ENCODE data around the gene CSE1L. TPM values are rescaled to one million over a fixed set of nuclear protein-coding genes. Genes with fewer than 3 reads are reported as not detected.
A peak's percentile ranks its signal among the peaks of the same experiment; 100 is the strongest.

Gene CSE1L
- total RNA-seq, 1 experiment from 2014 or later: 246 TPM

- H3K23ac ChIP-seq (ENCODE audit: insufficient read length, low read depth, low read length): no peak overlapping the region
- H3K27ac Mint-ChIP-seq: peak overlapping the region in 2 of 3 experiments; percentile 25 to 87; a peak in 2 of 7 replicates
- no peak overlapping the region for H4K8ac ChIP-seq (replicated peaks; ENCODE audit: insufficient read length, low read depth, low read length)
- H3K9me3 ChIP-seq (ENCODE audit: control insufficient read depth, low read depth, low read length): no peaks in the 10 kb centered on the region
- H3K4me3 Mint-ChIP-seq: no peak overlapping the region
- H3K18ac ChIP-seq (ENCODE audit: insufficient read length, low read depth, low read length): no peak overlapping the region
- no peak overlapping the region for H3K56ac ChIP-seq (ENCODE audit: insufficient read length, low read depth, low read length)
- H2AK5ac ChIP-seq (ENCODE audit: insufficient read length, low read length): no peak overlapping the region
- H3K23me2 ChIP-seq (ENCODE audit: insufficient read length, low read depth, low read length, poor library complexity, severe bottlenecking): peaks cover 5% of the 10 kb centered on the region
- H3K14ac ChIP-seq (ENCODE audit: insufficient read depth, low read length): no peak overlapping the region
- peaks cover 7 to 14% (median 8%) of the 10 kb centered on the region in 3 experiments for H3K36me3 Mint-ChIP-seq (ENCODE audit: insufficient read depth in 1 of 3, low read depth in 3 of 3)
- no peak overlapping the region for H2BK15ac ChIP-seq (ENCODE audit: low read depth, low read length)
- H2BK12ac ChIP-seq (ENCODE audit: insufficient read length, low read depth, low read length): no peak overlapping the region
- H3K9me3 Mint-ChIP-seq: no peaks in the 10 kb centered on the region; a peak in 1 of 5 replicates
- H3T11ph ChIP-seq (ENCODE audit: low read length): no peak overlapping the region
- no peak overlapping the region for H3K27ac ChIP-seq (ENCODE audit: insufficient read length, low read depth, low read length)
- WGBS (ENCODE audit: extremely low coverage, insufficient read length, low lambda C conversion rate): no CpG with 5 or more reads among the region's 5 CpGs
- no peak overlapping the region for H4K91ac ChIP-seq (ENCODE audit: insufficient read length, low read depth, low read length)
- peaks cover 2% of the 10 kb centered on the region; the same call in 1 of the 2 replicates for H3K27me3 Mint-ChIP-seq (ENCODE audit: low read depth)
- H3K4me1 ChIP-seq (ENCODE audit: insufficient read depth, low read length): no peaks in the 10 kb centered on the region
- peaks cover 10 to 11% of the 10 kb centered on the region in 2 experiments for H3K4me1 Mint-ChIP-seq
- H3K27me3 ChIP-seq (ENCODE audit: insufficient read depth, low read length): no peaks in the 10 kb centered on the region
- no peak overlapping the region for H3K4ac ChIP-seq (ENCODE audit: low read depth, low read length)
- DNase-seq: no peak
- no peak overlapping the region for H2BK5ac ChIP-seq (ENCODE audit: insufficient read length, low read length)
- H3K9ac ChIP-seq (ENCODE audit: extremely low read depth, insufficient read length, low read length): no peak overlapping the region
- H3K79me1 ChIP-seq (ENCODE audit: insufficient read depth, low read depth, low read length, poor library complexity, severe bottlenecking): no peaks in the 10 kb centered on the region
- H3K4me2 ChIP-seq (ENCODE audit: insufficient read depth, insufficient read length, low read length): no peak overlapping the region
- TF ChIP-seq CTCF (conservative IDR thresholded peaks at IDR 0.05): no peak
- peaks cover 12% of the 10 kb centered on the region for H3K79me2 ChIP-seq (ENCODE audit: insufficient read depth, low read length)
- H2BK20ac ChIP-seq (ENCODE audit: low read depth, low read length, poor library complexity, severe bottlenecking): no peak overlapping the region
- H4K20me1 ChIP-seq (ENCODE audit: control insufficient read depth, insufficient read depth, insufficient read length): no peaks in the 10 kb centered on the region
- no peak overlapping the region for H2BK120ac ChIP-seq (ENCODE audit: low read depth, low read length, poor library complexity, severe bottlenecking)
- no peak overlapping the region for H4K5ac ChIP-seq (ENCODE audit: insufficient read length, low read depth, low read length)
- H2AFZ ChIP-seq (ENCODE audit: low read length): no peak overlapping the region
Observed at GRCh38 chr20:49043000-49043399, 3.1 kb upstream of the CSE1L start.

Data from H9 (cell line).